ENCODE measurements around the gene TRIP10.
"Not testable (repeated sequence)": the region's sequence is repeated elsewhere in the genome, so short reads cannot be mapped to it uniquely, and the experiment has no call there.

The TRIP10 gene, protein sequence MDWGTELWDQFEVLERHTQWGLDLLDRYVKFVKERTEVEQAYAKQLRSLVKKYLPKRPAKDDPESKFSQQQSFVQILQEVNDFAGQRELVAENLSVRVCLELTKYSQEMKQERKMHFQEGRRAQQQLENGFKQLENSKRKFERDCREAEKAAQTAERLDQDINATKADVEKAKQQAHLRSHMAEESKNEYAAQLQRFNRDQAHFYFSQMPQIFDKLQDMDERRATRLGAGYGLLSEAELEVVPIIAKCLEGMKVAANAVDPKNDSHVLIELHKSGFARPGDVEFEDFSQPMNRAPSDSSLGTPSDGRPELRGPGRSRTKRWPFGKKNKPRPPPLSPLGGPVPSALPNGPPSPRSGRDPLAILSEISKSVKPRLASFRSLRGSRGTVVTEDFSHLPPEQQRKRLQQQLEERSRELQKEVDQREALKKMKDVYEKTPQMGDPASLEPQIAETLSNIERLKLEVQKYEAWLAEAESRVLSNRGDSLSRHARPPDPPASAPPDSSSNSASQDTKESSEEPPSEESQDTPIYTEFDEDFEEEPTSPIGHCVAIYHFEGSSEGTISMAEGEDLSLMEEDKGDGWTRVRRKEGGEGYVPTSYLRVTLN

DNA sequence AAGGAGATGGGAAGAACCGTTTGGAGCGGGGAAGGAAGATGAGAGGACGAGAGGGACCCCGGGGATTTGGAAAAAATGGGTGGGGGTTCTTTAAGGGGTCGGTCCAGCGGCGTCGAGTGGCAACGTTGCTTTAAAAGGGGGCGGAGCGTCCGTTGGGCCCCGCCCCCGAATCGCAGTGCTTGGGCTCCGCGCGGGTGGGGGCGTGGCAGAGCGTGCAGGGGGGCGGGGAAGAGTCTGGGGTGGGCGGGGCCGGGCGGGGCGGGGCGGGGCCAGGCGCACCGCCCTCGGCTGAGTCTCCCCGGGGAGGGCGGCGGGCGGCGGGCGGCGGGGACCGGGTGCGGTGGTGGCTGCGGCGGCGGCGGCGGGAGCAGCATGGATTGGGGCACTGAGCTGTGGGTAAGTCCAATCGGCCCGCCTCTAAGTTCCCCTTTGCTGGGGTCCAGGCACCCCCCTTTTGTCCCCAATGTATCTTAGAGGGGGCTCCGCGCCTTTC lies at the start of gene TRIP10:
Gene TRIP10, plus strand, starts transcription at position 291 of the 493 bp plus-strand sequence. Its CDS starts 82 bp downstream, at position 373.
- peak in 2 of 3 experiments; percentile 70 to 84 for DNase-seq

DNA sequence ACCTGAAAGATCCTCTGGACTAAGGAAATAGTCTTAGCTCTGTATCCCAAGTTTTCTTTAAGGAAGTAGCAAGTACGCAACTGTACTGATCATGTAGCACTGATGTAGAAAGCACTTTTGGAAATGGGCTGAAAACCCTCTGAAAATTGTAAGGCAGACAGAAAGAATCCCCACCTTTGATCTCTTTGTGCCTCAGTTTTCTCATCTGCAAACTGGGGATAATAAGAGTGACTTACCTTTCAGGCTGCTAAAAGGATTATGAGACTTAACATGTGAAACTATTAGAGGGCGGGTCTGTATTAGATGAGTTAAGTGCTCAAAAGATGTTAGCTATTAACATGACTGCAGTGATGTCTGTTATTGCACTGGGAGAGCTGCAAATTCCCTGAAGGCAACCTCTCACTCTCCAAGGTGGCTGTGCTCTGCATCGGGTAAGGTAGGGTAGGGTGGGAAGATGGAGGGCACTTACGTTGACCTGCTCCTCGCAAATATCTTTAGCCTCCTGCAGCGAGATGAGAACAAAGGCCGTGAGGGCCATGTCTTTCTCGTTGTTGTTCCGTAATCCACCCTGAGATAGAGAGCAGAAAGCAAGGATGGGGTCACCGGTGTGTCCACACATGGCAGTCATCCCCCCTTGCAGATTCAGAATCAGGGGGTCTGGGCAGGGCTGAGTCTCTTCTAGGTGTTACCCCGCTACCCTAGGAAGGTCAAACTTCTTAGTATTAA lies 49.2 kb upstream of the TRIP10 start:
- no peak for DNase-seq

DNA sequence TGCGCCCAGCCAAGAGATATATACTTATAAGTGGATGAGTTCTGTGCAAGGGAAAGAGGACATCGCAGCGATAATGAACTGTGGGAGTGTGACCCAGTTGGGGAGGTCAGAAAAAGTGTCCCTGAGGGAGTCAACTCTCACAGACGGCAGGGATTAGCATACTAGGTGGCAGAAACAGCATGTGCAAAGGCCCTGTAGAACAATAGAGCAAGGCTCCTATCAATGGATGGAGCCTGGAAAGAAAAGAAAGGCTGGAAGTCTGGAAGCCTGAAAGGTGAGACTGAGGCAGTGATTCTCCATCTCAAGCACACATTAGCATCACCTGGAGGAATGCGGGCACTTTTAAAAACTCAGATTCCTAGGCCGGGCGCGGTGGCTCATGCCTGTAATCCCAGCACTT lies 48.1 kb upstream of the TRIP10 start:
- DNase-seq = no peak

DNA sequence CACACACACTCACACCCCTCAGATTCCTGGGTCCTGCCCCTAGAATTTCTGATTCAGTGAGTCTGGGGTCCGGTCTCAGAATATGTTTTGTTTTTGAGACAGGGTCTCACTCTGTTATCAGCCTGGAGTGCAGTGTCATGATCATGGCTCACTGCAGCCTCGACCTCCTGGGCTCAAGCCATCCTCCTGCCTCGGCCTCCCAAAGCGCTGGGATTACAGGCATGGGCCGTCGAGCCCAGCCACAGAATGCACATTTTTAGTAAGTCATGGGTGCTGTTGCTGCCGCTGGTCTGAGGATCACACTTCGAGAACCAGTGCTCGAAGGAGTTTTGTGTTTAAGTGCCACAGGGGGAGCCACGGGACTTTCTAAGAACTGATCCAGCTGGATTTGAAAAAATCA lies 47.5 kb upstream of the TRIP10 start:
- no peak for DNase-seq

DNA sequence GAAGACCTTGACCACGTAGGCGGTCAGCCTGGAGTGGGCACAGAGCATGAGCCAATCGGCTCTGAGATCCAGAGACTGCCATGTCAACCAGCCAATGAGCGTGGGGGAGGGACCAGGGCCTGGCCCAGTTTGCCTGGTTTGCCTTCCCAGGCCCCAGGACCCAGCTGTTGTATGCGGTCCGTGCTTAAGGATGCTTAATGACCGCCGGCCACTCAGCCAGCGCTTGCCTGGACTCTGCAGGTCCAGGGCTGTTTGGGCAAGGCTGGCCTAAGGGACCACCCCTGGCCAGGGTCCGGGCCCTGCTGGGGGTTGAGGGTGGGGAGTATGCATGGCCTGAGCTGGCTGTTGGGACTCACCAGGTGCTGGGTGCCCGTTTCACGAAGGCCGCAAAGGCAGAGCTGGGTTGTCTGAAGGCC lies 46.4 kb upstream of the TRIP10 start:
- DNase-seq = no peak

DNA sequence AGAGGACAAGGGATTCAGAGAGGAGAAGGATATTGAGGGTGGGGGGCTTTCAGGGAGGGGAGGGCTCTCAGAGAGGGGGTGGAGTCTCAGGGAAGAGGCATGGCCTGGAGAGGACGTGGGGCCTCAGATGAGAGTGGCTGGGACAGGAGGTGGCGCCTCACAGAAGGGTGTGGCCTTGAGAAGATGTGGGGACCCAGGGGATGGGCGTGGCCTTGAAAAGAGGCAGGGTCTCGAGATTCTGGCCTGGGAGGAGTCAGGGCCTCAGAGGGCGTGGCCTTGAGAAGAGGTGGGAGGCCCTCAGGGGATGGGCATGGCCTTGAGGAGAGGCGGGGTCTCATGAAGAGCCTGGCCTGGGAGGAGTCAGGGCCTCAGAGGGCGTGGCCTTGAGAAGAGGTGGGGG lies 45.8 kb upstream of the TRIP10 start:
- DNase-seq = no peak

DNA sequence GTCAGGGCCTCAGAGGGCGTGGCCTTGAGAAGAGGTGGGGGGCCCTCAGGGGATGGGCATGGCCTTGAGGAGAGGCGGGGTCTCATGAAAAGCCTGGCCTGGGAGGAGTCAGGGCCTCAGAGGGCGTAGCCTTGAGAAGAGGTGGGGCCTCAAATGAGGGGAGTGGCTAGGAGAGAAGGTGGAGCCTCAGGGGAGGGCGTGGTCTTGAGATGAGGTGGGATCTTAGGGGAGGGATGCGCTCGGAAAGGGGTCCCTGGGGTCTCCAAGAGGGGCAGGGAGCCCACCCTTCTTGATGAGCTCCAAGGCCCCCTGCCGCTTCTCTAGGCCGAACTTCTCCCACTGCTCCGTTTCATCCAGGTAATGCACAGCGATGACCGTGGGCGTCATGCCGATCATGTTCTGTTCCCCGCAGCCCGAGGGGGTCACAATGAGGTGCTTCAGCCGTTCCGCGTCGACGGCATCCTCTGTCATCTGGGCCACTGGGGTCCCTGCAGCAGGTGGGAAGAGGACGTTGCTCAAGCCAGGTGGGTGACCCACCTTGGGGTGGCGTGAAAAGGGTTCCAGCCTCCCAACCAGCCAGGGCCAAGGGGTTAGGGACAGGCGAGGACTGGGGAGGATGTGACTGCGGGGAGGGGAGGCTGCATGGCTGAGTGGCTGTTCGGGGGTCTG lies 45.2 kb upstream of the TRIP10 start:
- DNase-seq = no peak

DNA sequence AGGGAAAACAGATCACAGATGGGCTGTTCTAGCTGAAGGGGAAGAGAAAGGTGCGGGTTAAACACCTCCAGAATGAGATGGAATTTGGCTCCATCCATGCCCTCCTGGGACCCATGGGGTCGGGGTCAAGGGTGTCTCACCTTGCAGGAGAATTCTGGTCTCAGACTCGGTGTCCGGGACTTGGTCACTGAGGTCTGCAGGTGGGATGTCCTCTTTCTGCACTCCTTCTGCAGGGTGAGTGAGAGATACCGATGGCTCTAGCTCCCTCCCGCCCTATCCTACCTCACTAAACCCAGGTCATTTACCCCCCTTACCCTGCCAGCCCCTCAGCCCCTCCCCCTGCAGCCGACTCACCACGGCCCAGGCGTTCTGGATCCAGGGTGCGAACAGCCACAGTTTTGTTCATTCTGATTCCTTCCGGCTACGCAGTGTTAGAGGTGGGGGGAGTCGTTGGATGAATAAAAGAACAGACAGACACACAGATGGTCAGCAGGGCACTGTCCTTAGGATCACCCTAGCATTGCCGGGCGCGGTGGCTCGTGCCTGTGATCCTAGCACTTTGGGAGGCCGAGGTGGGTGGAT lies 43.1 kb upstream of the TRIP10 start:
- DNase-seq = no peak

DNA sequence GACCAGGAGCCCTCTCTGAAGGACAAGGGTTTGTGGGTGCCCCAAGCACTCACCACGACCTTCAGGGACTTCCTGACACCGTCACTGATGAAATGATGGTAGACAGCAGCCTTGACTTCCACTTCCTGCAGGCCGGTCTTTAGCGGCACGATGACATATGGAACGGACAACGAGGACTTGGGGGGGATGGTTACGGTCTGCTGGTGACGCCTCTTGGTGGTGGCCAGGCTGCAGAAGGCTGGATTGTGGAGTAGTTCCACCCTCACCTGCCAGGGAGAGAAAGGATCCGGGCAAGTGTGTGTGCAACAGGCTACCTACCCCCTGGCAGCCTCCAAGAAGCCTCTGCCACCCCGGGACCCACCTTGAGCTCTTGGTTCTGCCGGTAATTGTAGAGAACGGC lies 42.2 kb upstream of the TRIP10 start:
- DNase-seq = no peak

DNA sequence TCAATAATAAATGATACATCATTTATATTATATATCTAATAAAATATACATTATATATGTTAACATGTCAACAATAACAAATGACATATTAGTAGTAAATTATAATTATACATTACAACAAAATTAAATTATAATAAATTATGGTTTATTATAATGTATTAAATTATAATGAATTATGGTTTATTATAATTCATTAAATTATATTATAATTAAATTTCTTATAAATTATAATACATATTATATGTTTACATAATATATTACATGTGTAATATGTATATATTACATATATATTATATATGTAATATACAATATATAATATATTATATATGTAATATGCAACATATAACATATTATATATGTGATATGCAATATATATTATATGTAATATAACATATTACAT lies 39.5 kb upstream of the TRIP10 start:
- DNase-seq = no peak

DNA sequence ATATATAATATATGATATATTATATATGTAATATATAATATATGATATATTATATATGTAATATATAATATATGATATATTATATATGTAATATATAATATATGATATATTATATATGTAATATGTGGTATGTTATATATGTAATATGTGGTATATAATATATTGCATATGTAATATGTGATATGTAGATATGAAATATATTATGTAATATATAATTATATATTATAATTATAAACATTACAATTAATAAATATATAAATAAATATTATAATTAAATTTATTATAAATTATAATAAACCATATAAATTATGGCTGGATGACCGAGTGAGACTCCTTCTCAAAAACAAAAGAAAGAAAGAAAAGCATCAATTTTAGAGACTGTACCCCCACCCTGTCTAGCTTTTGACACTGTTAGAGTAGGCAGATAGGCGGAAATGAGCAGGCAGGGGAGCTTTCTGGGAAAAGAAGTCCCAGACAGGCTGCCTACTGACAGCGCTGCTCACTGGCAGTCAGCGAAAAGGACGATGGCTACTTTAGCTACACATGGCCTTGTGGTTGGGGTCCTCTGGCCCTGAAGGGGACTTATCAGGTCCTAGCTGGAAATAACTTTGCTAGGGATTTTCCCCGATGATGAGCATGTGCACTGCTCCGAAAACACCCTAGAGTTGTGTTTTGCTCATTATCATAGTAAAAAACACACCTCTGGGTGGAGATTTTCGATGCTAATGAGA lies 38.7 kb upstream of the TRIP10 start:
- no peak for DNase-seq

DNA sequence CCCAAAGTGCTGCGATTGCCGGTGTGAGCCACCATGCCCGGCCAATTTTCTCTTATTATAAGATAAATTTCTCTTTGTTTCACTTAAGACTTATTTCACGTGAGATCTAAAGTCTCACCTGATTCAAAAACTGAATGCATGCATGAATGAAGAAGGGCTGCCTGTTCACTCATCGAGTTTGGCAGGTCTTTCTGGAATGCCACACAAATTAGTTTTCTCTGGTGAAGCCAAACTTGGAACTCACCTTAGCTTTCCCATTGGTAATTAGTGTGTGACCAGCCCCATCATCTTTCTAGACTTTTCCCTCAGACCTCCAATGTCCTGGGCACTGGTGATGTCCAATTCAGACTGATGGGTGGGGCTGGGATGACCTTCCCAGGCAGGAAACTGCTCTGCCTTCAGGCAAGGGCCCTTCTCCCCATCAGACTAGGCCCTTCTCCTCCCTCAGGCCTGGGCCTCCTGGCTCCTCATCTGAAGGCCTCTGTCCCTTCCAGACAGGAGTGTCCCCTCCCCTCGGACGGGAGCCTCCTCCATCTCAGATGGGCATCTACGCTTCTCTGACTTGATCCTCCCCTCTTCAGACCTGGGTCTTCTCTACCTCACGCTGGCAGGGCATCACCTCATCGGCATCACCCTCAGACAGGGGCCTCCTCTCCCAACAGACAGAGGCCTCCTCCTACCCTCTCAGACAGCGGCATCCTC lies 33.4 kb upstream of the TRIP10 start:
- DNase-seq = no peak

DNA sequence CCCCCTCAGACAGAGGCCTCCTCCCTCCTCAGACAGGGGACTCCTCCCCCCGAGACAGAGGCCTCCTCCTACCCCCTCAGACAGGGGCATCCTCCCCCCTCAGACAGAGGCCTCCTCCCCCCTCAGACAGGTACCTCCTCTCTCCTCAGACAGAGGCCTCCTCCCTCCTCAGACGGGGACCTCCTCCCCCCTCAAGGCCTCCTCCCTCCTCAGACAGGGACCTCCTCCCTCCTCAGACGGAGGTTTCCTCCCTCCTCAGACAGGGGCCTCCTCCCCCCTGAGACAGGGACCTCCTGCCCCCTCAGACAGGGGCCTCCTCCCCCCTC lies 32.9 kb upstream of the TRIP10 start:
- no peak for DNase-seq

DNA sequence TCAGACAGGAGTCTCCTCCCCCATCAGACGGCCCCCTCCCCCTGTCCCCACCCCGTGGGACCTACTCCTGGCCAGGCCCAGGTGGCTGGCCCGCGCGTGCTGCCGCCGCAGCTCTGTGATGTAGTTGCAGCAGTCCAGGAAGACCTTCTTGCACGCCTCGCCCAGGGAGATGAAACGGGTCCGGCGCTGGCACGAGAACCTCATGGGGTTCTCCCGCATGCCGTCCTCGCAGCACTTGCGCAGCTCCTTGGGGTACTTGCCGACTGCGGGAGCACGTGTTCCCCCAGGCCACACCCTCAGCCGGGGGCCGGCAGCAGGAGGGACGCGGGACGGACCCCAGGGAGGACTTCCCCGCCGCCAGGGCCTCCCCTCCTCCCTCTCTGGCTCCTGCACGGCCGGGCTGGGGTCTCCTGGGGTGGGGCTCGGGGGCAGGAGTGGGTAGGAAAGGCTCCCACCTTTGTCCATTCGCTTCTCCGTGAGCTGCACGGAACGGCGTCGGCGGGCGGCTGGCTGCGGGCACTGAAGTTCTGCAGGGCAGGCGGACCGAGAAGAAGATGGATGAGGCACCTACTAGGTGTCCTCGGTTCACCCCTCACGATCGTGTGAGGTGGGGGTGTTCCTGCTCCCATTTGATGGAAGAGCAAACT lies 32.3 kb upstream of the TRIP10 start:
- DNase-seq = no peak

DNA sequence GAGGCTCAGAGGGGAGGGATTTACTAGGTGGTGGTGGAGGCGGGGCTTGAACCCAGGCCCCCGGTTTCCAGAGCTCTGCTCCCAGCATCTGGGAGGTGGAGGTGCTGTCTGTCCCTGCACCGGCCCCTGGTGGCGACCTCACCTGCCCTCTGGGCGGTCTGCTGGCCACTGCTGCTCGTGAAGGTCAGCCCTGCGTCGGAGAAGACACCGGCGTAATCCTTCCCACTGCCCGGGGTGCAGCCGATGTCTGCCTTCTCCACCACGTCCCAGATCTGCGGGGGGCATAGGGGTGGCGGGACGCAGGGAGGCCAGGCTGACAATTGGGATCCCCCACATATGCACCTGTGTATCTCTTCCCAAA lies 31.8 kb upstream of the TRIP10 start:
- DNase-seq = no peak

DNA sequence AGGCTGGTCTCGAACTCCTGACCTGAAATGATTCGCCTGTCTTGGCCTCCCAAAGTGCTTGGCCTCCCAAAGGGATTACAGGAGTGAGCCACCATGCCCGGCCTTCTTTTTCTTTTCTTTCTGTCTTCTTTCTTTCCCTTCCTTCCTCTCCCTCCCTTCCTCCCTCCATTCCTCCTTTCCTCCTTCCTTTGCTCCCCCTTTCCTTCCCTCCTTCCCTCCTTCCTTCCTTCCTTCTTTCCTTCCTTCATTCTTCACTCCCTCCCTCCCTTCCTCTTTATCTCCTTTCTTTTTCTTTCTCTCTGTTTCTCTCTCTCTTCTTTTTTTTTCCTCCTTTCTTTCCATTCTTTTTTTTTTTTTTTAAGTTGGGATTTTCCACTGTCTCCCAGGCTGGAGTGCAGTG lies 31.1 kb upstream of the TRIP10 start:
- no peak for DNase-seq

DNA sequence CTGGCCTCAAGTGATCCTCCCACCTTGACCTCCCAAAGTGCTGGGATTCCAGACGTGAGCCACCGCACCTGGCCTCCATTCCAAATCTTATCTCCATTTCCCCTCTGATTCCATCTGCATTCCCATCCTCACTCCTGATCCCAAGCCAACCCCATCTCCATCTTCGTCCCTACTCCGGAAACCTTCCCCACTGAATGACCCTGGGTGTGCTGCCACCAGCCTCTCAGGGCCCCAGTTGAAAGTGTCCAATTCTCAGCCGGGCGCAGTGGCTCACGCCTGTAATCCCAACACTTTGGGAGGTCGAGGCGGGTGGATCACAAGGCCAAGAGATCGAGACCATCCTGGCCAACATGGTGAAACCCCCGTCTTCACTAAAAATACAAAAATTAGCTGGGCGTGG lies 30.6 kb upstream of the TRIP10 start:
- not testable (repeated sequence) for DNase-seq

DNA sequence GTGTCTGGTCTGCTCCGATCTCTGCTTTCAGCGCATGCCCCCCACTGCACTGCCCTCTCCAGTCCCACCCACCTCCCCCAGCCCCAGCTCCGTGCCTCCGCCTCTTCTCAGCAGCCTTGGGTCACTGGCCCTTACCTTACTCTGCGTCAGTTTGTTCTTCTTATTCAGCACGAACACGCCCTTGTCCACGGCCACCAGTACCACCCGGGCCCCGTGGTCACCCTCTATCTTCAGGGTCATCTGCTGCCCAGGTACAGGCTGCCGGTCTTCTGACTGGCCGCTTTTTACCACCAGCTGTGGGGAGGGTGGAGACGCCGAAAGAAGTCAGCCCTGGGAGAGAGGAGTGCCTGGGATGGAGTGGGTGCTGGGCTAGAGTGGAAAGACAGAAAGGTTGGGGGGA lies 29.9 kb upstream of the TRIP10 start:
- no peak for DNase-seq

DNA sequence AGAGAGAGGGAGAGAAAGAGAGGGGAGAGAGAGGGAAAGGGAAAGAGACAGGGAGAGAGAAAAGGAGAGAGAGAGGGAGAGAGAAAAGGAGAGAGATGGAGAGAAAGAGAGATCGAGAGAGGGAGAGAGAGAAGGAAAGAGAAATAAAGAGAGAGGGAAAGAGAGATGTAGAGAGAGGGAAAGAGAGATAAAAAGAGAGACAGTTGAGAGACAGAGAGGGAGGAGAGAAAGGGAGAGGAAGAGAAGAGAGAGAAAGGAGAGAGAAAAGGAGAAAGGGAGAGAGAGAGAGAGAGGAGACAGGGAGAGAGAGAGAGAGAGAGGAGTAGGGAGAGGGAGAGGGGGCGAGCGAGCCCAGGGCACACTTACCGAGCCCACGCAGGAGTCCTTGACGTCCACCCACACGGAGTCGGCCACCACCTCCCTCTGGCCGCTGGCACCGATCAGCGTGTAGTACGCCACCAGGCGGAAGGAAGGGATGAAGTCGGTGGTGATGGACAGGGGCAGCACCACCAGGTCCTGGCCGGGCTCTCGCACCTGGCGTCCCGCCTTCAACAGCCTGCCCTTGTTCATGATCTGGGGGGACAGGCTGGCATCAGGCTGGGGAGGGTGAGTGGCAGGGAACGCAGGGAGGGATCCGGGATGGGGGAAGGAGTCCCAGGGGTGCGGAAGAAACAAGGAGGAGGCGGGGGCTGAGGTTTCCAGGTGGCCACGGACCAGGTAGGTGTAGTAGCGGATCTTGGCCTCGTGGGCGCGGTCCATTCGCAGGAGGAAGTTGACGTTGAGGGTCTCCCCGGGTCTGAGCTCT lies 29.0 kb upstream of the TRIP10 start:
- DNase-seq = no peak

DNA sequence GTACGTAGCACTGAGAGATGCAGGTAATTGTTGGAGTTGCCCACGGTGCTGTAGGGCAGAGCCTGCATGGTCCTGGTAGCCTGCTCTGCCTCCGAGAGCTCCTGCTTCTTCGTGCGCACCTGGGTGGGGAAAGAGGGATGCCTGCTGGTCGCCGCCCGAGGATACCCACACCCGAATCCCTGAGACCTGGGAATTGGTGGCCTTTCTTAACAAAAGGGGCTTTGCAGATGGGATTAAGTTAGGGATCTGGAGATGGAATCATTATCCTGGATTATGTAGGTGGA lies 28.5 kb upstream of the TRIP10 start:
- DNase-seq = no peak

DNA sequence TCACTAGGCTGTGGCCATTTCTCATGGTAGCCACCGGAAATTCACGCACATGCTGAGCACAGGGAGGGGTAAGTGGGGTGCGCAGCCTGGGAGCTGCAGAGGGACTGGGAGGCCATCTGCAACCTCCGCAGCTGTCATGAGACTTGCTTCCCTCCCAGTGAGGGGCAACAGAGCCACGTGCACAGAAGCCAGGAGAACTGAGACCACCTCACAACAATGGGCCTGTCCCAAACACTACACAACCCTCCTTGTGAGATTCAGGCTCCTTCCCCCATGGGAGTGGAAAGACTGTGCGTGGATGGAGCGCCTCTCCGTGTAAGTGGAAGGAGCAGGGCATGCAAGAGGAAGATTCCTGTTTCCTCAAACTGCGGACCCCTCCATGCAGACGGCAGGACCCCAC lies 27.9 kb upstream of the TRIP10 start:
- DNase-seq = no peak

All from NCI-H1417 (cell line).